CD4-positive, alpha-beta memory T cell (primary cell): ENCODE results near the gene TAF6L. TPM values are rescaled to one million over a fixed set of nuclear protein-coding genes. Genes with fewer than 3 reads are reported as not detected.
A peak's percentile ranks its signal among the peaks of the same experiment; 100 is the strongest.
"Not testable (repeated sequence)": the region's sequence is repeated elsewhere in the genome, so short reads cannot be mapped to it uniquely, and the experiment has no call there.

Source experiments
- CTCF ChIA-PET: fragments of 350-600 bp; sonication (Branson Sonifier 250); formaldehyde crosslinking; loops from one replicate; lab custom pipeline; 2021; ENCODE audit warnings: inconsistent platforms; ENCODE audit not compliant: partially characterized antibody; lab: Charles Lee
- POLR2A ChIA-PET: fragments of 350-600 bp; sonication (Branson Sonifier 250); formaldehyde crosslinking; loops from one replicate; lab custom pipeline; 2021; ENCODE audit not compliant: partially characterized antibody; lab: Charles Lee
- DNase-seq, 5 donors: peaks; one replicate each; pipeline versions ENCODE4 v3.0.0 to v3.0.0-alpha.2; 2020 to 2022; ENCODE audit warnings: mixed read lengths in 1 of 5
- H3K27ac ChIP-seq: one replicate; pipeline ENCODE4 v1.7.0; 2013; ENCODE audit warnings: low read depth, low read length
- H3K27me3 ChIP-seq: 2 replicates; pipeline ENCODE4 v1.7.0; 2013; ENCODE audit warnings: mild to moderate bottlenecking, low read length, moderate library complexity; ENCODE audit not compliant: insufficient read depth
- H3K36me3 ChIP-seq: 2 replicates; pipeline ENCODE4 v1.7.0; 2013; ENCODE audit warnings: mild to moderate bottlenecking, low read length, moderate library complexity; ENCODE audit not compliant: insufficient read depth
- H3K4me1 ChIP-seq: 2 replicates; pipeline ENCODE4 v1.7.0; 2013; ENCODE audit warnings: mild to moderate bottlenecking, low read length, moderate library complexity; ENCODE audit not compliant: insufficient read depth
- H3K4me3 ChIP-seq, 2 donors: one replicate each; pipeline ENCODE4 v1.7.0; 2013; ENCODE audit warnings: low read length in 2 of 2, mild to moderate bottlenecking in 1 of 2
- H3K9me3 ChIP-seq, 2 donors: one replicate each; pipeline ENCODE4 v1.7.0; 2013; ENCODE audit warnings: low read length in 2 of 2, control low read depth in 1 of 2; ENCODE audit not compliant: control insufficient read depth in 1 of 2
- H3K27ac Mint-ChIP-seq, 7 donors: one replicate each; pipeline ENCODE4 v1.8.0; 2020 to 2021; ENCODE audit warnings: mixed read lengths in 7 of 7, mild to moderate bottlenecking in 6 of 7, inconsistent platforms in 3 of 7, moderate library complexity in 3 of 7
- H3K27me3 Mint-ChIP-seq, 2 donors: one replicate each; pipeline ENCODE4 v1.8.0; 2020 to 2021; ENCODE audit warnings: mixed read lengths in 2 of 2
- H3K36me3 Mint-ChIP-seq, 2 donors: one replicate each; pipeline ENCODE4 v1.8.0; 2020 to 2021; ENCODE audit warnings: mixed read lengths in 2 of 2, inconsistent platforms in 1 of 2, mild to moderate bottlenecking in 1 of 2
- H3K4me1 Mint-ChIP-seq, 4 donors: one replicate each; pipeline ENCODE4 v1.8.0; 2020 to 2021; ENCODE audit warnings: mixed read lengths in 4 of 4, mild to moderate bottlenecking in 1 of 4
- H3K4me3 Mint-ChIP-seq, 8 donors: one replicate each; pipeline ENCODE4 v1.8.0; 2020 to 2021; ENCODE audit warnings: mixed read lengths in 8 of 8, mild to moderate bottlenecking in 7 of 8, moderate library complexity in 6 of 8, inconsistent platforms in 3 of 8
- H3K9me3 Mint-ChIP-seq, 8 donors: one replicate each; pipeline ENCODE4 v1.8.0; 2020 to 2021; ENCODE audit warnings: mixed read lengths in 8 of 8, mild to moderate bottlenecking in 5 of 8, inconsistent platforms in 3 of 8, moderate library complexity in 1 of 8
- intact Hi-C: fragments of 100-400 bp; cut with micrococcal nuclease; formaldehyde crosslinking; loops from one replicate; pipeline ENCODE4 v1.15.1; 2023
- polyA plus RNA-seq, 2 donors: library from polyadenylated mRNA; unstranded; fragments of 300-500 nt; fragmentation: Illumina TruSeq; gene quantifications; one replicate each; pipeline ENCODE4 v1.2.3, GENCODE V29; 2021
- total RNA-seq, 2 experiments: library from RNA; stranded (reverse); gene quantifications; one replicate each; pipeline ENCODE4 v1.2.3, GENCODE V29; 2021

The TAF6L gene
- total and polyA plus RNA-seq, 4 experiments from 2014 or later = 5.7 to 34.0 (median 18.4) TPM

DNA sequence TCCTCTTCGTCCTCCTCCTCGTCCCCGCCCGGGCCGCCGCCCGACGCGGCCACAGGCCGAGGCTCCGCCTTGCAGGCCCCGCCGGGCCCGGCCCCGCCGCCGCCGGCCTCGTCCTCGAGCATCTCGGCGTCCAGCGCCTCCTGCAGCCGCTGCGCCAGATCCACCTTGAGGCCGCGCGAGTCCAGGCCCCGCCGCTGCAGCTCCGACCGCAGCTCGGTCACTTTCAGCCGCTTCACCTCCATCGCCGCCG is 44.4 kb upstream of the TAF6L start:
- H3K27me3 Mint-ChIP-seq = no peaks in the 10 kb centered on the region
- ChIA-PET POLR2A (interaction anchor here (0.6 to 15.3 kb wide), 40 partner anchors 15 to 1365 kb away, joined by 3 to 283 read pairs (median 10); partner anchors contain the start of genes B3GAT3, BSCL2, C11orf98 and CSKMT), CTCF (interaction anchor here (0.8 to 3.3 kb wide), 10 partner anchors 15 to 154 kb away, joined by 3 to 21 read pairs (median 4); partner anchors contain the start of genes C11orf98, CSKMT, POLR2G and SLC3A2)
- no peak for DNase-seq
- peaks cover 36 to 61% of the 10 kb centered on the region in 2 donors for H3K36me3 Mint-ChIP-seq
- peak overlapping the region in 6 of 7 donors; percentile 94 to 99 (median 99) for H3K27ac Mint-ChIP-seq
- peak overlapping the region; percentile 84 to 98 (median 95) for H3K4me3 Mint-ChIP-seq
- Histone ChIP-seq H3K9me3 (no peaks in the 10 kb centered on the region), H3K4me1 (peaks cover 52% of the 10 kb centered on the region), H3K27ac (peak overlapping the region; percentile 93), H3K4me3 (peak overlapping the region in 1 of 2 donors; percentile 95), H3K36me3 (peaks cover 24% of the 10 kb centered on the region), H3K27me3 (no peaks in the 10 kb centered on the region)
- peaks cover 31 to 87% (median 53%) of the 10 kb centered on the region in 4 donors for H3K4me1 Mint-ChIP-seq
- intact Hi-C loops = loop anchor here (1.0 kb wide), 5 partner anchors 18 to 154 kb away; partner anchors contain the start of gene POLR2G
- peaks cover 0 to 2% (median 0%) of the 10 kb centered on the region in 8 donors for H3K9me3 Mint-ChIP-seq

- Mint-ChIP-seq H3K27ac (peak within 1 kb of the TSS; percentile 98 to 99 (median 99)), H3K4me3 (peak within 1 kb of the TSS; percentile 84 to 98 (median 96)), H3K27me3 (no peaks in the 10 kb centered on the region), H3K9me3 (peaks cover 0 to 2% (median 0%) of the 10 kb centered on the region in 8 donors), H3K4me1 (peaks cover 28 to 82% (median 49%) of the 10 kb centered on the region in 4 donors), H3K36me3 (peaks cover 32 to 57% of the 10 kb centered on the region in 2 donors)
- Histone ChIP-seq H3K9me3 (no peaks in the 10 kb centered on the region), H3K4me1 (peaks cover 50% of the 10 kb centered on the region), H3K4me3 (peak within 1 kb of the TSS; percentile 95 to 99), H3K27me3 (no peaks in the 10 kb centered on the region), H3K36me3 (peaks cover 20% of the 10 kb centered on the region), H3K27ac (peak within 1 kb of the TSS; percentile 93)
- intact Hi-C loops = loop anchor here (1.0 kb wide), 5 partner anchors 18 to 154 kb away; partner anchors contain the start of gene POLR2G
- CTCF ChIA-PET = interaction anchor here (0.8 to 3.3 kb wide), 11 partner anchors 16 to 154 kb away, joined by 3 to 21 read pairs (median 4); partner anchors contain the start of genes C11orf98, CSKMT, POLR2G and SLC3A2
- peak; percentile 99 for DNase-seq
- POLR2A ChIA-PET = interaction anchor here (0.6 to 15.3 kb wide), 45 partner anchors 16 to 1644 kb away, joined by 3 to 283 read pairs (median 9); partner anchors contain the start of genes B3GAT3, BSCL2, C11orf98 and CSKMT
Measured at GRCh38 chr11:62727165-62727871, 43.9 kb upstream of the TAF6L start, which contains the start of gene HNRNPUL2. HNRNPUL2 (minus strand) TSS chr11:62727457; CDS start chr11:62727156, 301 bp downstream.

GRCh38 chr11:62727872-62728170 is 43.4 kb upstream of the TAF6L start:
- ChIA-PET CTCF (interaction anchor here (0.8 to 3.3 kb wide), 10 partner anchors 16 to 153 kb away, joined by 3 to 21 read pairs (median 4); partner anchors contain the start of genes C11orf98, CSKMT, POLR2G and SLC3A2), POLR2A (interaction anchor here (0.7 to 15.3 kb wide), 45 partner anchors 9 to 1644 kb away, joined by 3 to 283 read pairs (median 9); partner anchors contain the start of genes B3GAT3, BSCL2, C11orf98 and CSKMT)
- Mint-ChIP-seq H3K36me3 (peaks cover 27 to 53% of the 10 kb centered on the region in 2 donors), H3K4me3 (peak overlapping the region; percentile 84 to 97 (median 94)), H3K27me3 (no peaks in the 10 kb centered on the region), H3K27ac (peak overlapping the region; percentile 98 to 99 (median 99)), H3K4me1 (peaks cover 28 to 79% (median 45%) of the 10 kb centered on the region in 4 donors), H3K9me3 (peaks cover 0 to 2% (median 0%) of the 10 kb centered on the region in 8 donors)
- peaks cover 45% of the 10 kb centered on the region for H3K4me1 ChIP-seq
- intact Hi-C loops = loop anchor here (1.0 to 2.0 kb wide), 9 partner anchors 19 to 153 kb away; partner anchors contain the start of genes POLR2G, STX5, TAF6L and TEX54
- no peaks in the 10 kb centered on the region for H3K27me3 ChIP-seq
- DNase-seq = peak; percentile 95 to 97 (median 95)
- H3K4me3 ChIP-seq = peak overlapping the region; percentile 95 to 99
- H3K9me3 ChIP-seq = no peaks in the 10 kb centered on the region
- peak overlapping the region; percentile 93 for H3K27ac ChIP-seq
- peaks cover 15% of the 10 kb centered on the region for H3K36me3 ChIP-seq

- Histone ChIP-seq H3K27me3 (no peaks in the 10 kb centered on the region), H3K4me1 (peaks cover 42% of the 10 kb centered on the region), H3K4me3 (peak within 1 kb of the TSS; percentile 95 to 99), H3K9me3 (no peaks in the 10 kb centered on the region), H3K27ac (peak within 1 kb of the TSS; percentile 93), H3K36me3 (peaks cover 9% of the 10 kb centered on the region)
- Mint-ChIP-seq H3K4me3 (peak within 1 kb of the TSS; percentile 84 to 97 (median 94)), H3K36me3 (peaks cover 27 to 54% of the 10 kb centered on the region in 2 donors), H3K4me1 (peaks cover 32 to 79% (median 48%) of the 10 kb centered on the region in 4 donors), H3K9me3 (peaks cover 0 to 2% (median 0%) of the 10 kb centered on the region in 8 donors), H3K27me3 (no peaks in the 10 kb centered on the region), H3K27ac (peak within 1 kb of the TSS; percentile 98 to 99 (median 99))
- ChIA-PET CTCF (interaction anchor here (0.7 to 3.3 kb wide), 11 partner anchors 11 to 153 kb away, joined by 3 to 21 read pairs (median 4); partner anchors contain the start of genes POLR2G, SLC3A2, TMEM179B and ZBTB3), POLR2A (interaction anchor here (0.6 to 15.3 kb wide), 38 partner anchors 9 to 1995 kb away, joined by 3 to 283 read pairs (median 8); partner anchors contain the start of genes B3GAT3, BSCL2, C11orf98 and CSKMT)
- DNase-seq = peak; percentile 83 to 90 (median 85)
- intact Hi-C loops = loop anchor here (1.0 to 2.0 kb wide), 4 partner anchors 26 to 104 kb away; partner anchors contain the start of genes STX5, TAF6L, TEX54 and ZBTB3
Measured at GRCh38 chr11:62728171-62728988, 42.8 kb upstream of the TAF6L start, which contains the start of gene TTC9C. TTC9C (plus strand) TSS chr11:62728486; CDS start chr11:62728849, 363 bp downstream.

GRCh38 chr11:62730076-62730475 is 41.1 kb upstream of the TAF6L start:
- Mint-ChIP-seq H3K36me3 (peaks cover 18 to 40% of the 10 kb centered on the region in 2 donors), H3K4me3 (peak overlapping the region; percentile 63 to 97 (median 88)), H3K4me1 (peaks cover 19 to 62% (median 33%) of the 10 kb centered on the region in 4 donors), H3K27ac (peak overlapping the region in 4 of 7 donors; percentile 9 to 55 (median 24))
- ChIA-PET CTCF (interaction anchor here (0.9 to 1.6 kb wide), 7 partner anchors 10 to 63 kb away, joined by 3 to 5 read pairs (median 4); no protein-coding TSS in a partner anchor), POLR2A (interaction anchor here (1.0 to 15.3 kb wide), 10 partner anchors 18 to 151 kb away, joined by 3 to 283 read pairs (median 76); partner anchors contain the start of genes BSCL2, C11orf98, CSKMT and GNG3)
- H3K9me3 Mint-ChIP-seq, H3K27me3 ChIP-seq, H3K9me3 ChIP-seq, H3K27ac ChIP-seq, H3K36me3 ChIP-seq, DNase-seq, H3K27me3 Mint-ChIP-seq, intact Hi-C loops: not testable (repeated sequence)
- H3K4me3 ChIP-seq = peak overlapping the region; percentile 9 to 35
- peaks cover 26% of the 10 kb centered on the region for H3K4me1 ChIP-seq

DNA sequence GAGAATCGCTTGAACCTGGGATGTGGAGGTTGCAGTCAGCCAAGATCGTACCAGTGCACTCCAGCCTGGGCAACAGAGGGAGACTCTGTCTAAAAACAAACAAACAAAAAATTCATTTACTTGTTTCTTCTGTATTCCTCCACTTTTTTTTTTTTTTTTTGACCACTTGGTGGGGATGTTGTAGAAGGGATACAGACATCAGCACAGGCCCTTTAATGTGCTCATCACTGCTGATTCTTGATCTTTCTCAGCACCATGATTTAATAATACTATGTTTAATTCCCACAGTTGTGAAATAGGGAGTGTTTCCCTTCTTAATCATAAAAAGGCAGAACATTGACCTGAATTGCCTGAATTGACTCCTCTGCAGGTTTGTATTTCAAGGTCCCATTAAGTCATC is 38.4 kb upstream of the TAF6L start:
- ChIA-PET POLR2A (no interaction called here), CTCF (interaction anchor here (0.7 kb wide), 1 partner anchor 9 kb away, joined by 3 read pairs; no protein-coding TSS in a partner anchor)
- Mint-ChIP-seq H3K27ac (peak overlapping the region in 5 of 7 donors; percentile 10 to 60 (median 24)), H3K4me3 (peak overlapping the region in 1 of 8 donors; percentile 20), H3K36me3 (peaks cover 15 to 39% of the 10 kb centered on the region in 2 donors), H3K27me3 (no peaks in the 10 kb centered on the region), H3K9me3 (no peaks in the 10 kb centered on the region), H3K4me1 (peaks cover 12 to 38% (median 25%) of the 10 kb centered on the region in 4 donors)
- H3K4me3 ChIP-seq = no peak overlapping the region
- peaks cover 18% of the 10 kb centered on the region for H3K4me1 ChIP-seq
- intact Hi-C loops = no loop called here
- no peak overlapping the region for H3K27ac ChIP-seq
- no peaks in the 10 kb centered on the region for H3K9me3 ChIP-seq
- H3K27me3 ChIP-seq = no peaks in the 10 kb centered on the region
- peak in 3 of 5 donors; percentile 19 to 37 (median 32) for DNase-seq
- peaks cover 15% of the 10 kb centered on the region for H3K36me3 ChIP-seq
